GM19193 (cell line): ENCODE measurements around the gene PSAT1.

Source experiments
- POLR2A ChIP-seq: IDR thresholded peaks from 4 replicates; pipeline ENCODE4 v1.6.1; 2011; ENCODE audit not compliant: insufficient read depth, insufficient read length; ENCODE audit errors: extremely low read depth

The PSAT1 gene

GRCh38 chr9:78286946-78287388 lies 10.0 kb upstream of the PSAT1 start:
- no peak for TF ChIP-seq POLR2A

- TF ChIP-seq POLR2A = no peak
Measured at GRCh38 chr9:78288214-78288892, 8.6 kb upstream of the PSAT1 start.

GRCh38 chr9:78289474-78289873 lies 7.5 kb upstream of the PSAT1 start:
- no peak for TF ChIP-seq POLR2A

- no peak for TF ChIP-seq POLR2A
Measured at GRCh38 chr9:78291240-78291925, 5.5 kb upstream of the PSAT1 start.

- no peak for TF ChIP-seq POLR2A
Measured at GRCh38 chr9:78292026-78292425, 4.9 kb upstream of the PSAT1 start.

- TF ChIP-seq POLR2A = no peak
Measured at GRCh38 chr9:78292716-78293497, 4.0 kb upstream of the PSAT1 start.

- no peak for TF ChIP-seq POLR2A
Measured at GRCh38 chr9:78294290-78295176, 2.4 kb upstream of the PSAT1 start.

GRCh38 chr9:78295177-78295575 lies 1.7 kb upstream of the PSAT1 start:
- no peak for TF ChIP-seq POLR2A

- no peak for TF ChIP-seq POLR2A
Measured at GRCh38 chr9:78295731-78296130, 1.2 kb upstream of the PSAT1 start.

GRCh38 chr9:78296201-78296892 lies 578 bp upstream of the PSAT1 start:
- peak; percentile 58 for TF ChIP-seq POLR2A

- TF ChIP-seq POLR2A = no peak
Measured at GRCh38 chr9:78297672-78297961, 692 bp downstream of the PSAT1 start.

GRCh38 chr9:78298046-78298765 lies 1.3 kb downstream of the PSAT1 start:
- no peak for TF ChIP-seq POLR2A

GRCh38 chr9:78300209-78300608 lies 3.3 kb downstream of the PSAT1 start:
- no peak for TF ChIP-seq POLR2A

- TF ChIP-seq POLR2A = no peak
Measured at GRCh38 chr9:78301466-78301865, 4.5 kb downstream of the PSAT1 start.
